SK-N-SH (cell line): ENCODE data around the gene MYO1F.
"Not testable (repeated sequence)": the region's sequence is repeated elsewhere in the genome, so short reads cannot be mapped to it uniquely, and the experiment has no call there.

Experiments
- EP300 ChIP-seq, 2 experiments: IDR thresholded peaks; 2 replicates each; pipeline versions ENCODE4 v1.4.0 to v1.6.1; 2012; ENCODE audit warnings: borderline replicate concordance in 1 of 2, low read depth in 1 of 2, low read length in 1 of 2
- EZH2phosphoT487 ChIP-seq: fragments of 200-600 bp; sonication (generic); IDR thresholded peaks from 2 replicates; pipeline ENCODE4 v1.6.1; 2017; ENCODE audit warnings: low read depth, mixed run types, mild to moderate bottlenecking, antibody characterized with exemption, moderate library complexity, borderline replicate concordance
- FOXJ3 ChIP-seq: sonication (generic); formaldehyde crosslinking; IDR thresholded peaks from 2 replicates; pipeline ENCODE4 v1.5.1; 2020; ENCODE audit warnings: mild to moderate bottlenecking, missing genetic modification reagents
- FOXM1 ChIP-seq: IDR thresholded peaks from 2 replicates; pipeline ENCODE4 v1.4.0; 2012; ENCODE audit warnings: low read depth, mild to moderate bottlenecking
- MXI1 ChIP-seq: IDR thresholded peaks from 2 replicates; pipeline ENCODE4 v1.6.1; 2012; ENCODE audit warnings: mild to moderate bottlenecking, low read depth, low read length, improper control_type of control experiment
- NRF1 ChIP-seq: IDR thresholded peaks from 2 replicates; pipeline ENCODE4 v1.6.1; 2012; ENCODE audit warnings: low read depth, mild to moderate bottlenecking, low read length
- PBX3 ChIP-seq: IDR thresholded peaks from 2 replicates; pipeline ENCODE4; 2012
- POLR2AphosphoS5 ChIP-seq: IDR thresholded peaks from 2 replicates; pipeline ENCODE4 v1.6.1; 2012; ENCODE audit warnings: low read depth, low read length
- RCOR1 ChIP-seq: fragments of 150-350 bp; IDR thresholded peaks from 2 replicates; pipeline ENCODE4 v1.6.1; 2017; ENCODE audit warnings: antibody characterized with exemption, low read length
- TAF1 ChIP-seq: IDR thresholded peaks from 2 replicates; pipeline ENCODE4 v1.6.1; 2012; ENCODE audit warnings: low read depth, mild to moderate bottlenecking, low read length, moderate library complexity, borderline replicate concordance
- TCF12 ChIP-seq: IDR thresholded peaks from 2 replicates; pipeline ENCODE4 v1.4.0; 2012
- TF ChIP-seq, protein P1 (sequence below): fragments of 200-600 bp; sonication (generic); IDR thresholded peaks from 2 replicates; pipeline ENCODE4 v1.6.1; 2017; ENCODE audit warnings: antibody characterized with exemption, mild to moderate bottlenecking, moderate library complexity
- TF ChIP-seq, protein P2 (sequence below): IDR thresholded peaks from 2 replicates; pipeline ENCODE4 v1.6.1; 2012; ENCODE audit warnings: mild to moderate bottlenecking, low read depth, low read length, moderate library complexity

DNA sequence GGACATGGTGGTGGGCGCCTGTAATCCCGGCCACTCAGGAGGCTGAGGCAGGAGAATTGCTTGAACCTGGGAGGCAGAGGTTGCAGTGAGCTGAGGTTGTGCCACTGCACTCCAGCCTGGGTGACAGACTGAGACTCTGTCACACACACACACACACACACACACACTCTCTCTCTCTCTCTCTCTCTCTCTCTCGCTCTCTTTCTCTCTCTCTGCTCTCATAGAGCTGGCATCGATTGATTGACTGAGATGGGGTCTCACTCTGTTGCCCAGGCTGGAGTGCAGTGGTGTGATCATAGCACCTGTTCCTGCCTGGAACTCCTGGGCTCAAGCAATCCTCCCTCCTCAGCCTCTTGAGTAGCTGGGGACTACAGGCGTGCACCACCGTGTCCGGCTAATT is 23.5 kb downstream of the MYO1F start:
- TF ChIP-seq, protein P1, sequence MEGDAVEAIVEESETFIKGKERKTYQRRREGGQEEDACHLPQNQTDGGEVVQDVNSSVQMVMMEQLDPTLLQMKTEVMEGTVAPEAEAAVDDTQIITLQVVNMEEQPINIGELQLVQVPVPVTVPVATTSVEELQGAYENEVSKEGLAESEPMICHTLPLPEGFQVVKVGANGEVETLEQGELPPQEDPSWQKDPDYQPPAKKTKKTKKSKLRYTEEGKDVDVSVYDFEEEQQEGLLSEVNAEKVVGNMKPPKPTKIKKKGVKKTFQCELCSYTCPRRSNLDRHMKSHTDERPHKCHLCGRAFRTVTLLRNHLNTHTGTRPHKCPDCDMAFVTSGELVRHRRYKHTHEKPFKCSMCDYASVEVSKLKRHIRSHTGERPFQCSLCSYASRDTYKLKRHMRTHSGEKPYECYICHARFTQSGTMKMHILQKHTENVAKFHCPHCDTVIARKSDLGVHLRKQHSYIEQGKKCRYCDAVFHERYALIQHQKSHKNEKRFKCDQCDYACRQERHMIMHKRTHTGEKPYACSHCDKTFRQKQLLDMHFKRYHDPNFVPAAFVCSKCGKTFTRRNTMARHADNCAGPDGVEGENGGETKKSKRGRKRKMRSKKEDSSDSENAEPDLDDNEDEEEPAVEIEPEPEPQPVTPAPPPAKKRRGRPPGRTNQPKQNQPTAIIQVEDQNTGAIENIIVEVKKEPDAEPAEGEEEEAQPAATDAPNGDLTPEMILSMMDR, result not testable (repeated sequence)
- TF ChIP-seq MXI1; EP300 (IDR thresholded peaks at IDR 0.05; ENCODE audit: borderline replicate concordance in 1 of 2, low read depth in 1 of 2, low read length in 1 of 2); EZH2phosphoT487; TAF1; POLR2AphosphoS5; RCOR1; NRF1; TCF12; FOXM1; PBX3; FOXJ3 (CRISPR knock-in tag): not testable (repeated sequence)
- TF ChIP-seq, protein P2, sequence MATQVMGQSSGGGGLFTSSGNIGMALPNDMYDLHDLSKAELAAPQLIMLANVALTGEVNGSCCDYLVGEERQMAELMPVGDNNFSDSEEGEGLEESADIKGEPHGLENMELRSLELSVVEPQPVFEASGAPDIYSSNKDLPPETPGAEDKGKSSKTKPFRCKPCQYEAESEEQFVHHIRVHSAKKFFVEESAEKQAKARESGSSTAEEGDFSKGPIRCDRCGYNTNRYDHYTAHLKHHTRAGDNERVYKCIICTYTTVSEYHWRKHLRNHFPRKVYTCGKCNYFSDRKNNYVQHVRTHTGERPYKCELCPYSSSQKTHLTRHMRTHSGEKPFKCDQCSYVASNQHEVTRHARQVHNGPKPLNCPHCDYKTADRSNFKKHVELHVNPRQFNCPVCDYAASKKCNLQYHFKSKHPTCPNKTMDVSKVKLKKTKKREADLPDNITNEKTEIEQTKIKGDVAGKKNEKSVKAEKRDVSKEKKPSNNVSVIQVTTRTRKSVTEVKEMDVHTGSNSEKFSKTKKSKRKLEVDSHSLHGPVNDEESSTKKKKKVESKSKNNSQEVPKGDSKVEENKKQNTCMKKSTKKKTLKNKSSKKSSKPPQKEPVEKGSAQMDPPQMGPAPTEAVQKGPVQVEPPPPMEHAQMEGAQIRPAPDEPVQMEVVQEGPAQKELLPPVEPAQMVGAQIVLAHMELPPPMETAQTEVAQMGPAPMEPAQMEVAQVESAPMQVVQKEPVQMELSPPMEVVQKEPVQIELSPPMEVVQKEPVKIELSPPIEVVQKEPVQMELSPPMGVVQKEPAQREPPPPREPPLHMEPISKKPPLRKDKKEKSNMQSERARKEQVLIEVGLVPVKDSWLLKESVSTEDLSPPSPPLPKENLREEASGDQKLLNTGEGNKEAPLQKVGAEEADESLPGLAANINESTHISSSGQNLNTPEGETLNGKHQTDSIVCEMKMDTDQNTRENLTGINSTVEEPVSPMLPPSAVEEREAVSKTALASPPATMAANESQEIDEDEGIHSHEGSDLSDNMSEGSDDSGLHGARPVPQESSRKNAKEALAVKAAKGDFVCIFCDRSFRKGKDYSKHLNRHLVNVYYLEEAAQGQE, result not testable (repeated sequence)
